GM18505 (cell line): ENCODE measurements around the gene TMEM178A.
"Not testable (repeated sequence)": the region's sequence is repeated elsewhere in the genome, so short reads cannot be mapped to it uniquely, and the experiment has no call there.

Experiments used
- ATAC-seq: cut with Tn5 transposase; IDR thresholded peaks from one replicate; pipeline ENCODE4 v1.9.1; 2021; ENCODE audit not compliant: unreplicated experiment
- POLR2A ChIP-seq: IDR thresholded peaks from 4 replicates; pipeline ENCODE4 v1.6.1; 2011; ENCODE audit warnings: borderline replicate concordance; ENCODE audit not compliant: insufficient read depth, insufficient read length; ENCODE audit errors: extremely low read depth

TMEM178A gene

DNA sequence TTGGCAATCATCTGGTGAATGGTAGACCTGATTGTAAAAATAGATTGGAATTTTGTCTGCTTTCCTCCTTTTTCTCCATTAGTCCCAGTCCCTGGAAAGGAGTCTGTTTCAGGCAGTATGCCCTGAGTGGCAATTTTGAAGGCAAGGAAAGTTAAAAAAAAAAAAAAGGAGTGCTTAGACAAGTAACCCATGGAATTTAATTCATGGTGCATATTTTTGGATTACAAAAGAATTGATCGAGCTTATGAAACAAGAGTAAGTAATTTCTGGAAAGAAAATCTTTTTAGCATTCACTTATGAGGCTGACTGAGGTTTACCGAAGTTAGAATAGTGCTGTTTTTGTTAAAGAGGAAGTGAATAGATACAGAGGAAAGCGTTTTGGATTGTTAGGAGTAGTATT is 29.4 kb upstream of the TMEM178A start:
- ATAC-seq: no peak
- TF ChIP-seq POLR2A: no peak

GRCh38 chr2:39638581-39638980 is 27.1 kb upstream of the TMEM178A start:
- no peak for ATAC-seq
- no peak for TF ChIP-seq POLR2A

DNA sequence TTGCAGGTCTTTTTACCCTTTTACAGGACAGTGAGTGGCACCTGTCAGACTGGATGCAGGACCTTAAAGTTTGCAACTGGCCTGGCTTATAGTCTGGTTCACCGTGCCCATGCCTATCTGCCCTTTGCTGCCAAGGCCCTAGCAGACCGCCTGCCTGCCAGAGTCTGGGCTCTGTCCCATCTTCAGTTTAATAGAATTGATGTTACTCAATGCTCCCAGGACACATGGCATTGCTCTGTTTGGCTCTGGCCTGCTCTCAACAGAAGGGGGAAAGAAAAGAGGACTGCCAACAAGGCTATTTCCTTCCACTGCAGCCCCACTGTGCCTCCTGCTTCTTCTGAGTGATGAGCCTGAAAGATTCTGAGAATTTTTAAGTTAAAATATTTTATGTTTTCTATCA is 25.6 kb upstream of the TMEM178A start:
- ATAC-seq: no peak
- TF ChIP-seq POLR2A: no peak

DNA sequence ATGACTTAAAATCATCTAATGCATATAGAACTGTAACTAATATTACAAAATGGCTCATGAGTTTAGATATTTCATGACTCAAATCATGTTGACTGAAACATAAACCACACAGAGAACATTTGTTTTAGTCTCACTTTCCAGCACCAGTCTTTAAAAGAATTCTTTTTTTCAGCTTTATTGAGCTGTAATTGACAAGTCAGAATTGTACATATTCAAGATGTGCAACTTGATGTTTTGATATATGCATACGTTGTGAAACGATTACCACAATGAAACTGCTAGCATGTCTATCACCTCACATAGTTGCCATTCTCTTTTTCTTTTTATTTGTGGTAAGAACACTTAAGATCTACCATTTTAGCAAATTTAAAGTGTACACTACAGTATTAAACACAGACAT is 25.0 kb upstream of the TMEM178A start:
- no peak for TF ChIP-seq POLR2A
- ATAC-seq: no peak

DNA sequence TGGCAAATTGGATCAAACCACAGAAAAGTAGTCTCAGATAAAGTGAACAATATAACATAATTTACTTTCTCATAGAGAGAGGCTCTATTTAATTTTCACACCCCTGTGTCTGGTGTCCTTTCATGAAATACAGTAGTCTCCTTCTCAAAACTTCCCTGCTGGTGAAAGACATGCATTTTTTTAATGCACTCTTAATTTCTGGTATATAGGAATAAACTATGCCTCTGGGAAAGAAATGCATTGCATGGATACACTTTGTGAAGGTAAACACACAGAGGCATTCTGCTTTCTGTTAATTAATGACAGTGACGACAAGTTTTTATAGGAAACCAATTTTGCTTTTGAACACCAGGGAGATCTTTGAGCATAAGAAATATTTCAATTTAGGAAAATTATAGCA is 24.1 kb upstream of the TMEM178A start:
- no peak for TF ChIP-seq POLR2A
- no peak for ATAC-seq

GRCh38 chr2:39642051-39642718 is 23.5 kb upstream of the TMEM178A start:
- no peak for ATAC-seq
- TF ChIP-seq POLR2A: no peak

GRCh38 chr2:39645826-39646225 is 19.9 kb upstream of the TMEM178A start:
- TF ChIP-seq POLR2A: no peak
- ATAC-seq: no peak

DNA sequence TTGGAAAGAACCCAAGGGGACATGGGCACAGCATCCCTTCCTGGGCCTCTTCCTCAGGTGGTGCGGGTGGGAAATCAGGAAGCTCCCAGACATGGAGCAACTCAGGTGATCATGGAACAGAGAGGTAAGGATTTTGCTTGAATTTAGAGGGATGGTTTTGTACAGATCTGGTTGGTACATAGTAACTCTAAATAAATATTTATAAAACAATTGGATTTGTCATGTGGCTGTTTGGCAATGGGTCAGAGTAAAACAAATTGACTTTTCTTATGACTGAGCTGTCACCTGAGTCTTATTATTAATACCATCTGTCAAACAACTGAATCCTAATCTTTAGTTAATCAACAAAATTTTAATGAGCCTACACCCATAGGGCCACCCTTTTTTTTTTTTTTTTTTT is 19.4 kb upstream of the TMEM178A start:
- no peak for ATAC-seq
- TF ChIP-seq POLR2A: no peak

GRCh38 chr2:39647104-39647765 is 18.5 kb upstream of the TMEM178A start:
- no peak for TF ChIP-seq POLR2A
- ATAC-seq: no peak

GRCh38 chr2:39648580-39648979 is 17.1 kb upstream of the TMEM178A start:
- ATAC-seq: no peak
- TF ChIP-seq POLR2A: no peak

- no peak for ATAC-seq
- no peak for TF ChIP-seq POLR2A
These were observed 16.2 kb upstream of the TMEM178A start for GRCh38 chr2:39649511-39649910.

DNA sequence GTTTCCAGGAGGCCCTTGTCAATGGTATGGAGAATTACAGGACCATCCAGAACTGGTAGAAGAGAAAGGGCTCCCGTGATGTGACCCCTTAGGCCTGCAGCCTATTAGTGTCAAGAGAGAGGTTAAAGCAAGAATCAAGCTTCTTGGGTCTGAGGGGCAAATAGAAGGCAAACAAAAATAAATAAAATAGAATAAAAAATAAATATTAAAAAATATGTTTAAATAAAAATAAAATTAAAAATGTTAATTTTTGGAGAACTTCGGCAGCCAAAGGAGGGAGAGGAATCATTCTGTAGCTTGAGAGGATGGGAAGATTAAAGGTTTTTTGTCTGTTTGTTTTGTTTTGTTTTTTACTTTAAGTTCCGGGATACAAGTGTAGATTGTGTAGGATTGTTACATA is 15.2 kb upstream of the TMEM178A start:
- no peak for TF ChIP-seq POLR2A
- ATAC-seq: no peak

GRCh38 chr2:39656215-39656614 is 9.5 kb upstream of the TMEM178A start:
- not testable (repeated sequence) for ATAC-seq

DNA sequence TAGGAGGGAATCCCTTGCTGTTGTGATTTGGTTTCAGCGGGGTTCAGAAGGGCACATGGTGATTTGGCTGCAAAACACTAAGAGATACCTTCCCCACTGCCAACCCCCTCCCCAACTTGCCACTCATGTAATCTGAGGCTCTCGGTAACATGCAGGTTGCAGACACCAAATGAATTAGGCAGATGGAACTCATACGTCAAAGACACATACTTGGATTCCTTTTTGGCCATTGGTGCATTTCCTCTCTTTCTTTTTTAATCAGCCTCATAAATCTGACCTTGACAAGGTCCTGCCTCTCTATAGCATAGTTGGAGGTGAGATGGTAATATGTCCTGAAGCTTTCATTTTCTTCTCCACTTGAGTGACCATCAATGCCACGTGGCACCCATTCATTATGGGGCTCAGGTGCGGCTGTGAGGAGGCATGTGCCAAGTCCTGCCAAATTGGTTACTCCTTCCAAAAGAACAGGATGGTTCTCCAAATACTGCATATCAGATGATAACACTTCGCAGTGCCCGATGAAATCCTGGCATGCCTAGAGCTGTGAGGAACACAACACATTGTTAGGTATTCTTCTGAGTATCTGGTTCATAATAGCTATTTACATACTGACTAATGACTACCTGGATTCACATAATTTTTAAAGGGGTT is 8.3 kb upstream of the TMEM178A start:
- no peak for TF ChIP-seq POLR2A
- ATAC-seq: no peak
